C1 segment of cervical spinal cord (tissue), 14 donors: ENCODE data around the gene TAL2.
A peak's percentile ranks its signal among the peaks of the same experiment; 100 is the strongest.

Experiments used
- DNase-seq, 14 donors: peaks; one replicate each; lab custom pipeline; 2025; lab: John Stamatoyannopoulos, UW

TAL2 gene

GRCh38 chr9:105662184-105663104 is at the start of gene TAL2:
TAL2 (plus strand) TSS chr9:105662457; CDS start chr9:105662497, 40 bp downstream.
- no peak for DNase-seq

- DNase-seq, result no peak
Measured at GRCh38 chr9:105621001-105621400, 41.3 kb upstream of the TAL2 start.

GRCh38 chr9:105625088-105625487 is 37.2 kb upstream of the TAL2 start:
- DNase-seq, result no peak

GRCh38 chr9:105632807-105633206 is 29.4 kb upstream of the TAL2 start:
- no peak for DNase-seq

GRCh38 chr9:105633411-105633810 is 28.8 kb upstream of the TAL2 start:
- no peak for DNase-seq

GRCh38 chr9:105636331-105636730 is 25.9 kb upstream of the TAL2 start:
- DNase-seq, result no peak

GRCh38 chr9:105637787-105638395 is 24.4 kb upstream of the TAL2 start:
- DNase-seq, result no peak

- DNase-seq, result no peak
Measured at GRCh38 chr9:105639936-105640335, 22.3 kb upstream of the TAL2 start.

GRCh38 chr9:105643795-105644194 is 18.5 kb upstream of the TAL2 start:
- no peak for DNase-seq

GRCh38 chr9:105646879-105647594 is 15.2 kb upstream of the TAL2 start:
- no peak for DNase-seq

GRCh38 chr9:105647595-105648349 is 14.5 kb upstream of the TAL2 start:
- DNase-seq, result no peak

- no peak for DNase-seq
Measured at GRCh38 chr9:105651806-105652205, 10.5 kb upstream of the TAL2 start.

- DNase-seq, result peak in 2 of 14 donors; percentile 7 to 14
Measured at GRCh38 chr9:105656131-105656921, 5.9 kb upstream of the TAL2 start.

GRCh38 chr9:105658351-105658750 is 3.9 kb upstream of the TAL2 start:
- no peak for DNase-seq

GRCh38 chr9:105661011-105661410 is 1.2 kb upstream of the TAL2 start:
- no peak for DNase-seq

GRCh38 chr9:105663914-105664313 is 1.7 kb downstream of the TAL2 start:
- DNase-seq, result no peak

- no peak for DNase-seq
Measured at GRCh38 chr9:105667867-105668266, 5.6 kb downstream of the TAL2 start.

GRCh38 chr9:105670315-105670714 is 8.1 kb downstream of the TAL2 start:
- no peak for DNase-seq

- DNase-seq, result no peak
Measured at GRCh38 chr9:105670775-105671174, 8.5 kb downstream of the TAL2 start.

GRCh38 chr9:105672711-105673234 is 10.5 kb downstream of the TAL2 start:
- DNase-seq, result no peak
